ENCODE measurements around the gene CLPTM1L.
"Not testable (repeated sequence)": the region's sequence is repeated elsewhere in the genome, so short reads cannot be mapped to it uniquely, and the experiment has no call there.

The CLPTM1L gene

GRCh38 chr5:1359031-1359645 is 14.2 kb upstream of the CLPTM1L start:
- DNase-seq = no peak

GRCh38 chr5:1358726-1359025 is 13.8 kb upstream of the CLPTM1L start:
- DNase-seq = no peak

- no peak for DNase-seq
Measured at GRCh38 chr5:1357946-1358725, 13.2 kb upstream of the CLPTM1L start.

DNA sequence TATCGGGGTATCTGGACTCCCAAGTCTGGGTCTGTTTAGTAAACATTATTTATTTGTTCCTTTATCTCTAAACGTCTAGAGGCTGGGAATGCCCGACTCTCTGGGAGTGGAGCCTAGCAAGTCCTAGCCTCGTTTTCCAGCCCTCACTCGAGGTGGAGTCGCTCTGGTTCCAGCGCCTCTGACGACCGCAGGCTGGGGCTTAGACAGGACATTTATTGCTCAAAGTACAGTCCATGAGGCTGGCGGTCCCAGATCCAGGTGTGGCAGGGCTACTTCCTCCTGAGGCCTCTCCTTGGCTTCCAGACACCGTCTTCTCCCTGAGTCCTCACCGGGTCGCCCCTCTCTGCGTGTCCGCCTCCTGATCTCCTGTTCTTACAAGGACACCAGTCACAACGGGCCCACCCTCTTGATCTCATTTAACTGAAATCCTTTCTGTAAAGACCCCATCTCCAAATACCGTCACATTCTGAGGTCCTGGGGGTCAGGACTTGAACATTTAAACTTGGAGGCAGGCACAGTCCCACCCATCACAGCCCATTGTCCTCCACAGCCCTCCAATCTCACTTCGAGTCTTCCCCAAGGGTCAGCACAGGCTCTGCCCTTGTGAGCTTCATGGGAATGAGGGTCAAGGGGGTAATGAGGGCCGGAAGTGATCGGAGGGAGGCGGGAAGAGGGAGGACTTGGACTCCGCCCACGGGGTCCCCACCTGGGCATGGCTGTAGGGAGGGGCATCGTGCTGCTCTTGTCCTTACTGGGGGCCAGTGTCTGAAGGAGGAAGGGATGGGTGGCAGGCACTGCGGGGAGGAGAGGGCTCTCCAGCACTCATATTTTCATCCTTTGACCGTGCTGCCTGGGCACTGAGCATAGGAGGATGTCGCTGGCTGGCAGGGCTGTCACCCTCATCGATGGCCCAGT is 12.2 kb upstream of the CLPTM1L start:
- no peak for DNase-seq

DNA sequence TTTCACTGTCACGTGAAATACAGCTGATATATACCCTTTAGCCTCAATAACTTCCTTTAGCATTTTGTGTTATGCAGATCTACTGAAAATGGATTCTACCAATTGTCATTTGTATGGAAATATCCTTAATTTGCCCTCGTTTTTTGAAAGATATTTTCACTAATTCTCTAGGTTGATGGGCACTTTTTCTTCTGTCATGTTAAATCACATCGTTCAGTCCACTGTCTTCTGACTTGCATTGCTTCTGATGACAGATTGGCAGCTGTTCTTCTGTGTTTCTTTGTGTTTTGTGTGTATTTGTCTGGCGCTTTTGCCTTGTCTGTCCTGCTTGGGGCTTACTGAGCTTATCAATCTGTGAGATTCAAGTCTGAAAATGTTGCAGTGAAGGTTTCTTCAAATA is 9.7 kb upstream of the CLPTM1L start:
- DNase-seq = no peak

DNA sequence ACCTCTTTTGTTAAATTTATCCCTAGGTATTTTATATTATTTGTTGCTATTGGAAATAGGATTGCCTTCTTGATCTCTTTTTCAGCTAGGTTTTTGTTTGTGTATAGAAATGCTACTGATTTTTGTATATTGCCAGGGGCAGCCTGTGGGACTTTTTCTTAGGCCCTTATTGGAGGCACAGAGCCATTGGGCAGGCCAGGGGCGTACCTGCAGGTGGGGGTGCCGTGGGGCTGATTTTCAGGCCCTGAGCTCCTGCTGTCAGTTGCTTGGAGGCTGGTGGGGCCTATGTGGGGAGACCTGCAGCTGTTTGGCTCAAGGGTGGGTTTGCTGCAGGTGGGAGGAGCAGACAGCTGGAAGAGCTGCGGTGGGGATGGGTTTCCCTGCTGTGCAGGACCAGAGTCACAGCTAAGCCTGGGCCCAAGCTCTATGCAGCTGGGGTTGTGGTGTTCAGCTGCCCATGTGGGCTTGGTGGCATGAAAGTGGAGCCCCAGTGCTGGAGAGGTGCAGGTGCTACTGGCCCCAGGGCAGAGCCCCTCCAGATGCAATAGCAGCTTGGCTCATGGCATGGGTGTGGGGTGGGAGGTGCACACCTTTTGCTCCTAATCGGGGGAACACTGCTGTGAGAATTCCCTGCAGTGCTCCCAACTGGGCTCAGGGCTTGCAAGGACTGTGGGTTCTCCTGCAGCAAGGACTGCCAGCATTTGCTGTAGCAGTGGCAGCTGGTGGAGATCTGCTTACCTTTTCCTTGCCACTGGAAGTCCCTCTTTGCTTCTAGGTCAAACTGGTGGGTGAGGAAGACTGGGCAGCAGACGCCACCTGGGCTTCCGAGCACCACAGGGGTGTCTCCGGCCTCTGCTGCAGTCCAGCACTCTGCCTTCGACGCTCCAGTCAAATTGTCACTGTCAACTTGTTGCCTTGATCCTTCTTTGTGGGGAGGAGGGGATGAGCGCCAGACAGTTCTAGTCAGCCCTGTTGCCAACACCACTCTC is 7.6 kb upstream of the CLPTM1L start:
- no peak for DNase-seq

GRCh38 chr5:1351156-1351555 is 6.3 kb upstream of the CLPTM1L start:
- DNase-seq = no peak

- DNase-seq = no peak
Measured at GRCh38 chr5:1349246-1349645, 4.3 kb upstream of the CLPTM1L start.

DNA sequence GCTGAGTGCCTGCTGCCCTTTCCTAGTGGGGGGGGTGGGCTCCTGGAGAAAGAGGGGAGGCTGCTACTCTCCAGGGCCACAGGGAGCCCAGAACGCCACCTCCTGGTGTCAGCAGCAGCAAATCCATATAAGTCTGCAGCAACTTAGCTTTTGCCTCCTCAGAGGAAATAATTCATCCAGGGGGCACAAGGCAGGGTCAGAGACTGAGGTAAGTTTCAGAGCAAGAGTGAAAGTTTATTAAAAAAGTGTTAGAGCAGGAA is 4.0 kb upstream of the CLPTM1L start:
- no peak for DNase-seq

DNA sequence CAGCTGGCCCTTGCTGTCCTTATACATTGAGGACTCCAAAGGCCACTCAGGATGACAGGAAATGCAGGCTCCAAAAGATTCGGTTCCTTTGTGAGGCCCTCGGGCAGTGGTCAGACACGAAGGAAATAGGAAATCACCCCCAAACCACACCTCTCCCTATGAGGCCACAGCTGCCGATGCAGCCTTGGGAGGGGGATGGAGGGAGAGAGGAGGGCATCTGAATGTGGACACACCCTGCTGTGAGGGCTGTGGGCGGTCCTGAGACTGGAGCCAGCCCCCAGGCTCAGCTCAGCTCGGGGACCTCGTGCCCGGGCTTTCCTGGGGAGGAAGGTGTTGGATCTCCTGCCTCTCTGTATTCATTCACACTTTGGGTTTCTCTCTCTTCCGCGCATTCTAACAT is 2.7 kb upstream of the CLPTM1L start:
- no peak for DNase-seq

DNA sequence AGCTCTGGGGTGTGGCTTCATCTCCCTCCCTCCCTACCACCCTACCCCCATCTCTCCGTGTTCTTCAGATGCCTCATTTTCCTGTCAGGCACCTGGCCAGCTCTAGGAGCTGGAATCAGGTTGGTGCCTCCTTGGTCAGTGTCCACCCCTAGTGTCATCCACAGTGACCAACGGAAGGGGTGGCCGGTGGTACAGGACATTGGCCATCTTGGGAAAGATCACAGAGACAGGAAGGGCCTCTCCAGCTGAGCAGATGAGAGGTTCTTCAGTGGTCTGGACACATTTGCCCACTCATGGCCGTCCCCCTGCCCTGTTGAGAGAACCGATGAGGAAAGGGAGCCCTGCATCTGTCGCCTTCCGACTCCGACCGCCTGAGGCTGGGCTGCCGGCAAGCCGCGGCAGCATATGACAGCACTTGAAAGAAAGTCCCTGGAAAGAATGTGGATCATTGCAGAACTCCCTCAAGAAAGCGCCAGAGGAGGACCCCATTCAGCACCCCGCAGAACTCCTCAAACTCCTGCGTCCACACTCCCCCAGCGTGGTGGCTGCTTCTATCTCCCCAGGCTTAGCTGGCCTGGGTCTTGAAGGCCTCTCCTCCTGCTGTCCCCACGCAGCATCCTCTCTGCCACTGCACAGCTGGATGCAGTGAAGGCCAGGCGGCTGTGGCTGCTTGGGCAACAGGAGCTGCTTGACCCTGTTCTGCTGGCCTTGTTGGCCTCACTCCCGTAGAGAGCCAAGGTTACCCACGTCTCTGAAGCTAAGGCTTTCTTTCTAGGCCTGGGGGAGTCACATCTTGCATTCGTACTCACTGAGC is 1.9 kb upstream of the CLPTM1L start:
- no peak for DNase-seq

- DNase-seq = no peak
Measured at GRCh38 chr5:1345876-1346626, 1.2 kb upstream of the CLPTM1L start.

DNA sequence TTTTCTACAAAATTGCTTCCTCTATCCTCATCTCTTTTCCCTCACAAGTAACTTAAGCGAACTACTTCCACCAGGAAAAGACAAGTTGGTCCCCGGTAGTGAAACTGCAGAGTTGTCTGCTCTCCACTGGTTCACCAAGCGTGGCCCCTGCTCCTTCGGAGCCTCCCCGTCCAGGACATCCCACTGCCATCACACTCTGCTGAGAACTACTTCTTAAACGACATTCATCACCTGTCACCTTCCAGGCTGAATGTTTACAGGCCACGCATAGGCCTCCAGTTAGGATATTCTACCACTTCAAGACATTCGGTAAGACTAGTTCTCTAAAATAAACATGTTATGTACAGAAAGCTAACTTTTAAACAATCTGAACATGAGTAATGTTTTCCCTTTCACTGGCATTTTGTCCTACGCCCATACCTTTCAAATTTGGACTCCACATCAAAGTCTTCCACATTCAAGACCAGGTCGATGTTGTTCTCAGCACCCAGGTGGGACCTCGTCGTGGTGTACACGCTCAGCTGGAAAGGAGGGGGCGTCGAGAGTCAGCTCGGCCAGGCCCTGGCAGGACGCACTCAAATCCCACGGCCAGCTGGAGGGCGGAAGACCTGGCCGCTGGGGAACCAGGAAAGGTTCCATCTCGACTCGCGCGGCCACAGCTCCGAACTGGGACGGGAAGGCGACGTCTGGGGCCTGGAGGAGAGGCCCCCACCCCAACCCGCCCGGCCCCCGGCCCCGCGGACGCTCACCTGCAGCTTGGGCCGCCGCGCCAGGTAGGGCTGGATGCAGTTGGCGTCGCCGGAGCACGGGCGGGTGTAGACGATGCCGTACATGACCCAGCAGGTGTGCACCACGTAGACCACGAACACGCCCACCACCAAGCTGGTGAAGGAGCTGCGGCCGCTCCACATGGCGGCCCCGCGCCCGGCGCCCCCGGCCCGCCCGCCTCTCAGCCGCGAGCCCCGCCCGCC is 683 bp downstream of the CLPTM1L start:
- DNase-seq = no peak

DNA sequence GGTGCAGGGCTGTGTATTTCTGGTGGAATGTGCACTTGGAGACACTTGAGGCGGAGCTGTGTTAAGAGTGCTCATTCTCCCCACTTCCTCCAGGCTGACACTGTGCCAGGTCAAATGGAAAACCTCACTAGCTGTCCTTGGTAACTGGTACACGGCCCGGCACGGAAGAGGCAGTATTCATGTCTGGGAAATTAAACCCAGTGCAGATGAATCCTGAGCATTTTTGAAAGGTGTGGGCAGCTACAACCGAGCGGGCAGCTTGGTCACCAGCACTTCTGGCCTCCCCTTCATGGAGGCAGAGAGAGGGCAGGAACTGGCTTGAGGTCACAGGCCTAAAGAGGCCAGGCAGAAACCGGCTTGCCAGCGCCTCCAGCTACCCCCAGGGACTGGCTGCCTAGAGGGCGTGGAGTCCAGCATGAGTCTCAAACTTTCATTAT is 1.6 kb downstream of the CLPTM1L start:
- DNase-seq = no peak

- DNase-seq = not testable (repeated sequence)
Measured at GRCh38 chr5:1342711-1343110, 2.2 kb downstream of the CLPTM1L start.

GRCh38 chr5:1342268-1342667 is 2.6 kb downstream of the CLPTM1L start:
- no peak for DNase-seq

DNA sequence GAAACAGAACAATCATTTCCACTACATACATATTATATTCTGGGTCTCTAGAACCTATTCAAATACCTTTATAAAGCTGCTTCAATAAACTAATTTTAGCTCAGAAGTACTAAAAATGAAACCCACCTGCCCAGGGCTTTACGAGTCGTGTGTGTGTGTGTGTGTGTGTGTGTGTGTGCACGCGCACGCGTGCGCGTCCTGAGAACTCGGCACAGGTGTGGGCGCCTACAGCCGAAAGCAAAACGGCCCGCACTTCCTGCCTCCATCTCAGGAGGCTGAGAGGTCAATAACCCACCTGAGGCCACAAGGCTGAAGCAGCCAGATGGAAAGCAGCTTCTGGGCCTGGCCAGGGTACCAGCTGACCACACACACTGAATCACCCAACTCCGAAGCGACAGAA is 3.0 kb downstream of the CLPTM1L start:
- DNase-seq = no peak

- not testable (repeated sequence) for DNase-seq
Measured at GRCh38 chr5:1339818-1340210, 5.1 kb downstream of the CLPTM1L start.

- DNase-seq = not testable (repeated sequence)
Measured at GRCh38 chr5:1339139-1339817, 5.6 kb downstream of the CLPTM1L start.

All from DMS79 treated with DMSO at 0.1 percent for 48 hours (cell line).